Activated CD8-positive, alpha-beta memory T cell treated with anti-CD3 and anti-CD28 coated beads for 48 hours (primary cell): ENCODE measurements around the gene SIPA1L3.
A peak's percentile ranks its signal among the peaks of the same experiment; 100 is the strongest.

Experiments
- DNase-seq, 3 experiments: peaks; one replicate each; pipeline ENCODE4 v3.0.0-alpha.2; 2020; ENCODE audit warnings: low read depth in 2 of 3, low spot score in 2 of 3

The SIPA1L3 gene

DNA sequence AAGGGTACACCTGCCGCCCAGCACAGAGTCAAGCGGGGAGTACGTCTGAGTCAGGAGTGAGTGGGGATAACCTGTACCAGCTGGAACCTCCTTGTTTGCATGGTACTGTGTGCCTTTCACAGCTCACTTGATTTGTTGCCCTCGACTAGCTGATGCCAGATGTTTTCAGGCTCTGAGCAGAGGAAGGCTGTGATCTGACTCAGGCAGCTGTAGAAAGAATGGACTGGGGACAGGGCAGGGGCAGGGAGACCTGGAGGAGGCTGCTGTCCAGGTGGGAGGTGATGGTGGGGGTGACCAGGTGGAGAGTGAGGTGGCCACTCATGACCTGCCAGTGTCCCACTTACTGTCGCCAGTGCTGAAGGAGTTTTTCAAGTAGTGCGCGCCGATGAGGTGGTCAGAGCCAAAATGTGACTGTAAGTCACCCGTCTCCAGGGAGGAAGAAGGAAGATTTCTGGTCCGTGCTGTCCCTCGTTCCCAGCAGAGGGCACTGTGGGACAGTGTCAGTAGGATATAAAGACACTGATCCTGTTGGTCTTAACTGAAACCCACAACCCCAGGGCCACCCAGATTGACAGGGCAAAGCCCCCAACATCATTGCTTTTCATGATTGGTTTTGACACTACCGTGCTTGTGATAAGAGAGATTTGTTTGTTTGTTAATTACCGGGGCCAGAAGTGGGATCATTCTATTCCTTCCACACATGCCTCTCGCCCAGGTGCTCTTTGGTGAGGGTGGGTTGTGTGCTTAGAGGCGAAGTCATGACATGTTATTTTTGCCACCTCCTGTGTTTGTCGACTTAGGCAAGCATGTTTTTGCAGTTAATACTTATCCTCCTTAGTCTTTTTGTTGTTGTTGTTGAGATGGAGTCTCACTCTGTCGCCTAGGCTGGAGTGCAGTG is 188.7 kb downstream of the SIPA1L3 start:
- DNase-seq = peak in 1 of 3 experiments; percentile 16

DNA sequence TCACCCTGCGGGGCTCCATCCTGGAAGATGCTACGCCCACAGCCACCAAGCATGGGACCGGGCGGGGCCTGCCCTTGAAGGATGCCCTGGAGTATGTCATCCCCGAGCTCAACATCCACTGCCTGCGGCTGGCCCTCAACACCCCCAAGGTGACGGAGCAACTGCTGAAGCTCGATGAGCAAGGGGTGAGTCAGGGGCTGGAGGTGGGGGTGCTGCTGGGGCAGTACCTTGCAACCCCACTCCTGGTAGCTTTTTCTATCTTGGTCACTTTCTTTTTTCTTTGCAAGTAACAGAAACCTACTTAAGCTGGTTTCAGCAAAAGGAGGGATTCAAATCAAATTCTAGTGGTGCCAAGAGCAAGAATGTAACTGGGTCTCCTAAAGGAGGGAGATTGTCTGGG is 193.0 kb downstream of the SIPA1L3 start:
- DNase-seq = no peak

DNA sequence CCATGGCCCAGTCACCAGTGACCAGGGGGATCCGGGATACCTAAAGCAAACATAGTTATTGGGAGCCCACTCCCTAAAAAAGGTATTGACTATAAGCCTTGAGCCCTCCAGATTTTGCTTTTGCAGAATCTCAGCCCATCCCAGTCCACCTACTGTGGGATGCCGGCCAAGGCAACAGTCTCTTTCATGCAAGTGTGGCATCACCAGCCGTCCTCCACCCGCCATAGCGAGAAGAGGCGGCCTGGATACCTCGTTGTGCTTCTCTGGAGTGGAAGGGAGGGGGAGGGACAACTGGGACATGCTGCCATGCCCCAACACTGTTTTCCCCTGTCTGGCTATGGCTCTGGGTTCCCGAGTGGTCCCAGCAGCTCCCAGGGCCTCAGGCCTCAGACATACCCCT is 193.6 kb downstream of the SIPA1L3 start:
- DNase-seq = no peak

DNA sequence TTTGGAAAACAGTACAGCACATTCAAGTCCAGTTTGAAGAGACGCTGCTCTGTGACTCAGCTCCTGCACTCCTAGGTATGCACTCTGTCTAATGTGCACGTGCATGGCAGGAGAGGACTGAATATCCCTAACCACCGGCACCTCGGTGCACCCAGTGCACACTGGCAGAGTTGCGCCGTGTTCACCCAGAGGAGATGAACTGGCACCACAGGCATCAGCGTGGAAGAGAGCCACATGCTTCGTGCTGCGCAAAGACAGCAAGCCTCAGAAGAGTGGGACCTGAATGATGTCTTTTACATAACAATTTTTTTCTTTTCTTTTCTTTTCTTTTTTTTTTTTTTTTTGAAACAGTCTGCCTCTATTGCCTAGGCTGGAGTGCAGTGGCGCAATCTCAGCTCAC is 194.7 kb downstream of the SIPA1L3 start:
- DNase-seq = no peak

DNA sequence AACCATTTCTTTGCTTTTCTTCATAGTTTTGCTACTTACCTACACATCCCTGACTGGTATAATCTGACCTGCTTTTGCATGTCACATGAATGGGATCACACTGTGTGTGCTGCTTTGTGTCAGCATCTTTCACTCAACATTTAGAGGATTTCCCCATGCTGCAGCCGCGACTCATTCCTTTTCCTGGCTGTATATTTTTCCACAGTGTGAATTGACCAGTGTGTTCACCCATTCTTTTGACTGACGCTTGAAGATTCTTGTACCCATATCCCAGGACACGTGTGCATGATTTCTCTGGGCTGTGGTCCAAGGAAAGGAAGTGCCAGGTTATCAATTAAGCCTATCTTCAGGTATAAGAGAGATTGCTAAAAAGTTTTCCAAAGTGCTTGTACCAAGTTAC is 198.6 kb downstream of the SIPA1L3 start:
- no peak for DNase-seq

DNA sequence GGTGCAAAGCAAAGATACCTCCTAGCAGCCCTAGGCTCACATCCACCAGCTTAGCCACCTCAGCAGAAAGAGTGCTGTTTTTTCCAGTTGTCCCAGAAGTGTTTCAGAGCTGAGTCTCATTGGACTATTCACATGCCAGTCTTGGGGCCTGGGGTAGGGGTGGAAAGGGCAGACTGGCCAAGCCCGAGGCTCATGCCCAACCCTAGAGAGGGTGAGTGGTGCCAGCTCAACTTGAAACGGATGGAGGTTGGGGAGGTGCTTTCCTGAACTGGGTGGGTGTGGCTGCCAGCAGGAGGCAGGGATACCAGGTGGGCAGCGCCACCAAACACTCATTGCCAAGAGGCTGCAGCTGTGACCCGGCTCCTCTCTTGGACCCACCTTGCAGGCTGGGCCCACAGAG is 200.1 kb downstream of the SIPA1L3 start:
- no peak for DNase-seq

DNA sequence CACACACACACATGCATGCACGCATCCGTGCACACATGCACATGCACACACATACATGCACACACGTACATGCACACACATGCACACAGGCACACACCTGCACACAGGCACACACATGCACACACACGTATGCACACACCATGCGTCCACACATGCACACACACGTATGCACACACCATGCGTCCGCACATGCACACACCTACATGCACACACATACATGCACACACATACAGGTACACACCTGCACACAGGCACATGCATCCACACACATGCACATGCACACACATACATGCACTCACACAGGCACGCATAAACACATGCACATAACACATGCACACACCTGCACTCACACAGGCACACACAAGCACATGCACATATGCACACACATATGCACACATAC is 204.9 kb downstream of the SIPA1L3 start:
- no peak for DNase-seq

DNA sequence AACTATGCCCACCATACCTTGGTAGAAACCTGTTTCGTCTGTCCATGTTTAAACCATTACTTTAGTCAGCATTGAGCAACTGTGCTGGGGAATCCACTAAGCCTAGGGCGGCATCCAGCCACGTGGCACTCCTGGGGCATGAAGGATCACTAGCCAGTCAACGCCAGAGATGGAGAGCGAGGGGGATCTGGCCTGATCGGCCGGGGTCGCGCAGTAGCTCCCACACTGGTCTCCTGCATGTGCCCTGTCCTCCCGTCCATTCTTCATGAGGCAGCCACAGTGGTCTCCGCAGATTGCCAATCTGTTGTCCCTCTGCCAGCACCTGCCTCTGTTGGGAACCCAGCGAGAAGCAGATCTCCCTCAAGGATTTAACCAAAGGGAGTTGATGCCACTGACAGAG is 207.6 kb downstream of the SIPA1L3 start:
- DNase-seq = no peak

DNA sequence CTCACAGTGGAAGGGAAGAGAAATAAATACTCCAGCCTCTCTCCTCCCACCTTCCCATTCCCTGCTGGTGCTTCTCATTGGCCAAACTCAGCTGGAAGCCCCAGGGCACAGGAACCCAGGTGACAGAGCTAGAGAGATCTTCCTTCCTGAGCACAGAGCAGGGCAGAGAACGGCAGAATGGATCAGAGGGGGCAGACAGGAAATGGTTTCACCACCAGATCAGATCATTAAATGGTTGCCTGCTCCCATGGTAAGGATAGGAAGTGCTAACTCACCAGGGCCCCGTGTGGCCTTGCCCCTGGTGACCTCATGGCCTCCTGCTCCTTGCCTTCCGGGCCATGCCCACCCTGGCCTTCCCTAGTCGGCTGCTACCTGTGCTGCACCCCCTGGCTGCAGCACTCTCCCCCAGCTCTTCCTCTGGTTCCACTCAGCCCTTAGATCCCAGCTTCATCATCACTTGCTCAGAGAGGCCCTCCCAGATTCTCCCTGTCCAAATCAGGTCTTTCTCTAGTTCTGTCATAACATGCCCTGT is 208.3 kb downstream of the SIPA1L3 start:
- DNase-seq = no peak

DNA sequence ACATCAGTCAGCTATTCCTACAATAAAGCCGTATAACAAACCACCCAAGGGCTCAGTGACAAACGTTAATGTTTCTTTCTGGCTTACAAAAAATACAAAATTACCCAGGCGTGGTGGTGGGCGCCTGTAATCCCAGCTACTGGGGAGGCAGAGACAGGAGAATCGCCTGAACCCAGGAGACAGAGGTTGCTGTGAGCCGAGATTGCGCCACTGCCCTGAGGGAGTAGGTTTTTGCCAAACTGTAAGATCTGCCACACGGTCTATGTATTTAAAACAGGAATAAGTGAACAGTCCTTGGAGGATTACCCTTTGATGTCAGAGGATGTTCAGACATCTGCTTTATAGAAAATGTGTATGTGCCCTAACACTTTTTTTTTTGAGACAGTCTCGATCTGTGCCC is 211.2 kb downstream of the SIPA1L3 start:
- DNase-seq = no peak

DNA sequence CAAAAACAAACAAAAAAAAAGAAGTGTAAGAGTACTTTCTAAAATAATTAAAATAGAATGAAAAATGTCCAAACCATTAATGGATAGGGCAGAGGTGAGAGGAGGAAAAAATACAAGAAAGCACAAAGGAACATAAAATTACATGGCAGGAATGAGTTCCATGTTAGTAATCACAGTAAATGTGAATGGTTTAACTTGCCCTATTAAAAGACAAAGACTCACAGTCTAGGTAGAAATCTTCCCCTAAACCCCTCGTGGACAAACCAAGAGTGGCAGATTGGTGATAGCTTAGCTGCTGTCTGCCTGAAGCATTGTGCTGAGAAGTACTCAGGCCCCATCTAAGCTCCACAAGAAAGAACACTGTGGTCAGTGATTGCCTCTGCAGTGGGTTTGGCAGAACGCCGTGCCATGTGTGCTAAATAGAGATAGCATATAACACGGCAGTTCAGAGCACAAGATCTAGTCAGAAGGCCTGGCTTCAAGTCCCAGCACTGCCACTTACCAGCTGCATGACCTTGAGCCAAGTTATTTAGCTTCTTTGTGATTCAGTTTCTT is 213.5 kb downstream of the SIPA1L3 start:
- no peak for DNase-seq

DNA sequence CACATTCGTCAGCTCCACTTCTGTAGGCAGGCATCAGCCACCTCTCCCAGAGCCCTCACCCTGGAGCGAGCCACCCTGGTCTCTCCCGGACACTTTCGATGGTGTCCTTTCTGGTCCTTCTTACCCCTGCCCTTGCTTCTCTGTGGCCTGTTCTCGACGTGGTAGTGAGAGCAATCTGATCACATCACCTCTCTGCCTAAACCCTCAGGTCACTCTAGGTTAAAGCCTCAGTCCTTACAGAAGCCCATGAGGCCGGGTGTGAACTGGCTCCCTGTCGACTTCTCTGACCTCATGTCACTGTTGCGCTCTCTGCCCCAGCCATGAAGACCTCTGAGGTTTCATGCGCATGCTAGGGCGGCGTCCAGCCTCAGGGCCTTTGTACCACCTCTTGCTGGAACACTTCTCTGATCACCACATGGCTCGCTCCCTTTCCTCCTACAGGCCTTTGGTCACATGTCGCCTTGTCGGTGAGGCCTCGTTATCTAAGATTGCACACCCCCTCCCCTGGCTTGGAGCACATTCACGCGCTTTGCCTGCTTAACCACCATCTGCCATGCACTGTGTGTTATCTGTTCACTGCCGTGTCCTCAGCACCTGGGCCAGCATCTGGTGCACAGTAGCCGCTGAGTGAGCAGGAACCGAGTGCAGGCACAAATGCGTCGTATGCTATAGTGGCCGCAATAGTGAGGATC is 215.5 kb downstream of the SIPA1L3 start:
- no peak for DNase-seq

DNA sequence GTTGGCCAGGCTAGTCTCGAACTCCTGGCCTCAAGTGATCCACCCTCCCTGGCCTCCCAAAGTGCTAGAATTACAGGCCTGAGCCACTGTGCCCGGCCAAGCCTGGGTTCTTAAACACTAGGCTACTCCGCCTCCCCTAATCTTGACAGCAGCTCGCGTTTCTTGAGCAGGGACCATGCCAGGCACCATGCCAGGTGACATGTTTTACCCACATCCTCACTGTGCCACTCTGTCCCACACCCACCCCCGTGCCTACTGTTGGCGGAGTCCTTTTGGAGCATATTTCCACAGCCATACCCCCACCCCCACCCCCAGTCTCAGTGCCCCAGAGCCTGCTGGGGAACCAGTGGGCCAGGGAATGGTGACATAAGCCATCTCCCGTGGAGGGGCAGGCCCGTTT is 218.2 kb downstream of the SIPA1L3 start:
- DNase-seq = no peak

DNA sequence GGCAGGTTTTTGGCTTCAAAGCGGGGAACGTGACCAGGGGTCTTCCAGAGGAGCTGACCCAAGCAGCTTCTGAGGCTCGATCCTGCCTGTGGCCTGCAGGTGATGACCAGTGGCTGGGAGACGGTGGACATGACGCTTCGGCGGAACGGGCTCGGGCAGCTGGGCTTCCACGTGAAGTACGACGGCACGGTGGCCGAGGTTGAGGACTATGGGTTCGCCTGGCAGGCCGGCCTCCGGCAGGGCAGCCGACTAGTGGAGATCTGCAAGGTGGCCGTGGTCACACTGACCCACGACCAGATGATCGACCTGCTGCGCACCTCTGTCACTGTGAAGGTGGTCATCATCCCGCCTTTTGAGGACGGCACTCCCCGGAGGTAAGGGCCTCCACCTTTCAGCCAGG is 223.4 kb downstream of the SIPA1L3 start:
- DNase-seq = no peak

DNA sequence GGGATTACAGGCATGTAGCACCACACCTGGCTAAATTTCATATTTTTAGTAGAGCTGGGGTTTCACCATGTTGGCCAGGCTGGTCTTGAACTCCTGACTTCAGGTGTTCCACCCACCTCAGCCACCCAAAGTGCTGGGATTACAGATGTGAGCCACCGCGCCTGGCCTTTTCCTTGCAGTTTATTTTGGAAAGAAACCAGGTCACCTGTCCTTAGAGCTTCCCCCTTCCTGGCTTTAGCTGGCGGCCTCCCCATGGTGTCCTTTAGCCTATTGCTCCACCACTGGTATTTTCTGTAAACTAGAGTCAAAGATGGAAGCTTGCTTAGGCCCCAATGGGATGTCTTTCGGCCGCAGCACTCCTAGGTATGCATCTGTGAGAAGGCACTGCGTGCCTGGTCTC is 225.8 kb downstream of the SIPA1L3 start:
- no peak for DNase-seq

DNA sequence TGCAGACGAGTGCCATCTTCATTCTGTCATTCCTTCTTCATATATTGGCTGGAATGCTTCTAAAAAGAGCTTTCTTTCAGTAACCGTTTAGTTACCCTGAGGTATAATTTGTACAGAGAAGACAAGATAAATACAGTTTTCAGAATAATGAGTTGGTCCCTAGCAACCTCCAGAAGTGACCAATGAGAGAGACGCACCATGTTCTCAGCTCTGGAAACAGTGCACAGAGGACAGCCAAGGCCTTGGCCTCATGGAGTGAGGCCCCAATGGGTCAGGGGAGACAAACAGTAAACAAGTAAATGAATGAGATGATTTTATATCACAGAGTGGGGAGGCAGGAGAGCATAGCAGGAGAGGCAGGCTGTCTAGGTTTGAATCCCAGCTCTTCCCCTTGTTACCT is 226.3 kb downstream of the SIPA1L3 start:
- DNase-seq = no peak

DNA sequence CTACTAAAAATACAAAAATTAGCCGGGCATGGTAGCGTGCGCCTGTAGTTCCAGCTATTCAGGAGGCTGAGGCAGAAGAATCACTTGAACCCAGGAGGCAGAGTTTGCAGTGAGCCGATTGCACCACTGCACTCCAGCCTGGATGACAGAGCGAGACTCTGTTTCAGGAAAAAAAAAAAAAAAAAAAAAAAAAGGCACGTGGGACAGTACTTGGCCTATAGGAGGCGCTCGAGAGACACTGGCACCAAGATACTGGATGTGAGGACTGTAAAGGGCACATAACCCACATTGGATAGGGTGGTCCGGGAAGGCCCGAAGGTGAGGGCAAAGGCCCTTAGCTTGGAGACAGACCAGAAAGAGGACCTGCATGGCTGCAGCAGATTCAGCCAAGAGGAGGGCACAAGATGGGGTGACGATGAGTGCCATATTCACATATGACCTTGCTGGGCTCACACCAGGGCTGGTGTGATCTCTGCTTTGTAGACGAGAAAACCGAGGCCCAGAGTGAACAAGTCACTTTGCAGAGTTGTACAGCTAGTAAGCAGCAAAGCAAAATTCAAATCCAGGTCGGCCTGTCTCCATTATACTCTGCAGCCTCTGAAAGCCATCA is 227.6 kb downstream of the SIPA1L3 start:
- peak in 1 of 3 experiments; percentile 20 for DNase-seq

DNA sequence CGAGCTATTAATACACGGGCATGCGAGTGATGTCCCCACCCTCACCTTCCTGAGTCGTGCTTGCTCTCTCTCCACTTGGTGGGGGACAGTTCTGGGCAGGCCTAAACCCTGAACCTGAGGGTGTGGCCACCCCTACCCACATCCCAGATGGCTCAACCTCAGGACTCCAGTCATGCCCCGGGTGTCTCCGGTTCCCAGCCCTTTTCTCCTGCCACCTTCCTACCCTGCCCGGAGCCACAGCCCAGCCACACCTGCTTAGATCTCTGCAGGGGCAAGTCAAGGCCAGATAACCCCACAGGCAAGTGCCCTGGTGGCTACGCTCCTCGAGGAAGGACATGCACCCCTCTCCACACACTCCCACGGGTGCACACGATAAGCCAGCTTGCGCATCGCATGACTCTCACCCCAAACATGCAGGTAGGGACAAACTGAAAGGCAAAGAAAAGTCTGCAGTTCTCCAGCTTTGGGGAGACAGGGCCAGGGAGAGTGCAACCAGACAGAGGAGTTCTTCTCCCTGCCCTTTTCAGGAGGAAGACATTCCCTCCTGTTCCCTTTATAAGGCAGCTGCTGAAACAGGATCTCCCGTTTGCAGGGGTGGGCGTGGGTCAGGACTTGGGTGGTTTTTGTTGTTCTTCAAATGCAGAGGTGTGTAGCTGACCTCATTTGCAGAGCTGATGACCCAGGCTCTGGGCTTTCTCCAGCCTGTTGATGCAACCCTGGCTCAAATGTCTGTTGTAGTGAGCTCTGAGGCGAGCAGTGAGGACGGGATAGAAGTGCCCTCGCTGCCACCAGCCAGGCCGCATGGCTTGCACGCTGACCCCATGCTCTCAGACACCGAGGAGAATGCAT is 228.4 kb downstream of the SIPA1L3 start:
- DNase-seq = no peak

DNA sequence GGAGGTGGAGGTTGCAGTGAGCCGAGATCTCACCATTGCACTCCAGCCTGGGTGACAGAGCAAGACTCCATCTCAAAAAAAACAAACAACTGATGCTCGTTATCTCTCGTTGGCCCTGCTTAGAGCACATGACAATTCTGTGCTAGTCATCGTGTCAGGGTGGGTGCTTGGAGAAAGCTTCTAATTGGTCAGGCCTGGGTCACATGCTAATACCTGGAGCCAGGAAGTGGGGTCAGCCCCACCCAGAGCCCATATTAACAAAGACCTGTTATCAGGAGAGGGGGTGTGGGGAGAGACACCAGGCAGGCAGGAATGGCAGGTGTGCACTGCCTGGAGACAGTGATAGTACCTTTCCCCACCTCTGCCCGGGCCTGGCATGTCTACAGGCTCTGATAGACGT is 232.1 kb downstream of the SIPA1L3 start:
- DNase-seq = no peak

DNA sequence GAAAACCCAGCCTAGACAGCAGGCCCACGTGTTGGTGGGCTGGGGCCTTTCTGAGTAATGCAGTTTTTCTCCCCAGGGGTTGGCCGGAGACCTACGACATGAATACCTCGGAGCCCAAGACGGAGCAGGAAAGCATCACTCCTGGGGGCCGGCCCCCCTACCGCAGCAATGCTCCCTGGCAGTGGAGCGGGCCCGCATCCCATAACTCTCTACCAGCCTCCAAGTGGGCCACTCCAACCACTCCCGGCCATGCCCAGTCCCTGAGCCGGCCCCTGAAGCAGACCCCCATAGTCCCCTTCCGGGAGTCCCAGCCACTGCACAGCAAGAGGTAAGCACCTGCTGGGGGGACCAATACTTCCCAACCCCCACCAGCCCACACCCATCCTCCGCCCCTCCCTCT is 234.1 kb downstream of the SIPA1L3 start:
- no peak for DNase-seq
